ENCODE measurements around the gene BCS1L. TPM values are rescaled to one million over a fixed set of nuclear protein-coding genes. Genes with fewer than 3 reads are reported as not detected.

BCS1L gene, protein sequence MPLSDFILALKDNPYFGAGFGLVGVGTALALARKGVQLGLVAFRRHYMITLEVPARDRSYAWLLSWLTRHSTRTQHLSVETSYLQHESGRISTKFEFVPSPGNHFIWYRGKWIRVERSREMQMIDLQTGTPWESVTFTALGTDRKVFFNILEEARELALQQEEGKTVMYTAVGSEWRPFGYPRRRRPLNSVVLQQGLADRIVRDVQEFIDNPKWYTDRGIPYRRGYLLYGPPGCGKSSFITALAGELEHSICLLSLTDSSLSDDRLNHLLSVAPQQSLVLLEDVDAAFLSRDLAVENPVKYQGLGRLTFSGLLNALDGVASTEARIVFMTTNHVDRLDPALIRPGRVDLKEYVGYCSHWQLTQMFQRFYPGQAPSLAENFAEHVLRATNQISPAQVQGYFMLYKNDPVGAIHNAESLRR
- 10 to 100 TPM; 40.3 to 51.3 (median 42.8) TPM for total RNA-seq

DNA sequence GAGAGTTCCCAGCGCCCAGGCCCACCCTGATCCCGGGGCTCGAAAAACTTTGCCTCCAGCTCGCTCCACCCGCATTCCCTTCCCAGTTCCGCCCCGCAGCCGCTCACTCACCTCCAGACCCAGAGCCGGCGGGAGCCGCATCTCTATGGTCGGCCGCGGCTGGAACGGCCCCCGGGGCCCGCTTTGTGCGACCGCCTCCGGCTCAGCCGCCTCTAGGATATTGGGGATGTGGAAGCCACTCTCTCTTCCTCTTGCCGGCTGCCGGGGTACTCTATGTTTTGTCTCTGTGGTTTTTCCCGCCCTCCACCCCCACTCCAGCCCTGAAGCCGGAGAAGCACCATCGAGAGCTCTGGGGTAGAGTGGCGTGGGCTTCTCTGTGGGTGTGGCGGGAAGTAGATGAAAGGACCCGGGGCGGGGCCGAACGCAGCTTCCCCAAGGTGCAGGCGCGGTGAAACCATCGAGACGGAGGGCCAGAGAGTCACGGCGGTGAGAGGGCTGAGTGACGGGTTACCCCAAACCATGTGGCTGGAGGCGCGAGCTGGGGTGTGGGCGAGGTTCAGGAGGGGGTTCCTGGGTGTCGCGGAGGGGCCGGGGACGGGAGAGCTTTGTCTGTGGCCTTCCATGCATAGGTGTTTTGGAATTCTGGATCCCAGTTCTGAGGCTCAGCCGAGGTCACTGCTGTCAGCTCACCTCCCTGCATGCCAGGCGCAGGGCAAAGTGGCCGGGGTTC is at the start of gene BCS1L, which contains the start of gene ZNF142:
Gene BCS1L (plus strand): TSS at position 426 of the 730 bp plus-strand sequence. CDS start 1,305 bp downstream, outside the sequence.
Gene ZNF142 (minus strand): TSS at position 366 of the 730 bp plus-strand sequence. CDS start 3,194 bp downstream, outside the sequence.
- in situ Hi-C loops (cut with MboI; ENCODE audit: low pct_ligation_motif_present in 1 of 4, low pct_unique_long_range_greater_than_20kb in 1 of 4, low sequenced_read_pairs in 3 of 4): no loop called here
- TF ChIP-seq, protein P1, sequence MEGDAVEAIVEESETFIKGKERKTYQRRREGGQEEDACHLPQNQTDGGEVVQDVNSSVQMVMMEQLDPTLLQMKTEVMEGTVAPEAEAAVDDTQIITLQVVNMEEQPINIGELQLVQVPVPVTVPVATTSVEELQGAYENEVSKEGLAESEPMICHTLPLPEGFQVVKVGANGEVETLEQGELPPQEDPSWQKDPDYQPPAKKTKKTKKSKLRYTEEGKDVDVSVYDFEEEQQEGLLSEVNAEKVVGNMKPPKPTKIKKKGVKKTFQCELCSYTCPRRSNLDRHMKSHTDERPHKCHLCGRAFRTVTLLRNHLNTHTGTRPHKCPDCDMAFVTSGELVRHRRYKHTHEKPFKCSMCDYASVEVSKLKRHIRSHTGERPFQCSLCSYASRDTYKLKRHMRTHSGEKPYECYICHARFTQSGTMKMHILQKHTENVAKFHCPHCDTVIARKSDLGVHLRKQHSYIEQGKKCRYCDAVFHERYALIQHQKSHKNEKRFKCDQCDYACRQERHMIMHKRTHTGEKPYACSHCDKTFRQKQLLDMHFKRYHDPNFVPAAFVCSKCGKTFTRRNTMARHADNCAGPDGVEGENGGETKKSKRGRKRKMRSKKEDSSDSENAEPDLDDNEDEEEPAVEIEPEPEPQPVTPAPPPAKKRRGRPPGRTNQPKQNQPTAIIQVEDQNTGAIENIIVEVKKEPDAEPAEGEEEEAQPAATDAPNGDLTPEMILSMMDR (IDR thresholded peaks at IDR 0.05): no peak
- TF ChIP-seq POLR2A (IDR thresholded peaks at IDR 0.05): peak; percentile 62
- TF ChIP-seq POLR2AphosphoS5 (IDR thresholded peaks at IDR 0.05): peak; percentile 60 to 82 (median 69)
- TF ChIP-seq EP300 (IDR thresholded peaks at IDR 0.05; ENCODE audit: low read depth): no peak
- intact Hi-C loops (cut with DNase I; ENCODE audit: low total_unique reads): no loop called here
- no peaks in the 10 kb centered on the region for H3K27me3 ChIP-seq
- 0% methylated on average over 43 of the region's 49 CpGs; no CpG with 5 or more reads in 1 of the 2 donors for WGBS, 2 donors (ENCODE audit: low coverage in 1 of 2)
- peaks cover 0 to 23% (median 8%) of the 10 kb centered on the region in 4 donors for H3K36me3 ChIP-seq
- peak within 1 kb of the TSS; percentile 79 to 88 (median 82) for H3K27ac ChIP-seq
- H3K4me1 ChIP-seq: peaks cover 14 to 21% (median 17%) of the 10 kb centered on the region in 4 donors
- peak within 1 kb of the TSS; percentile 59 to 98 (median 71) for H3K4me3 ChIP-seq
- no peaks in the 10 kb centered on the region for H3K9me3 ChIP-seq
- peak; percentile 95 for DNase-seq

DNA sequence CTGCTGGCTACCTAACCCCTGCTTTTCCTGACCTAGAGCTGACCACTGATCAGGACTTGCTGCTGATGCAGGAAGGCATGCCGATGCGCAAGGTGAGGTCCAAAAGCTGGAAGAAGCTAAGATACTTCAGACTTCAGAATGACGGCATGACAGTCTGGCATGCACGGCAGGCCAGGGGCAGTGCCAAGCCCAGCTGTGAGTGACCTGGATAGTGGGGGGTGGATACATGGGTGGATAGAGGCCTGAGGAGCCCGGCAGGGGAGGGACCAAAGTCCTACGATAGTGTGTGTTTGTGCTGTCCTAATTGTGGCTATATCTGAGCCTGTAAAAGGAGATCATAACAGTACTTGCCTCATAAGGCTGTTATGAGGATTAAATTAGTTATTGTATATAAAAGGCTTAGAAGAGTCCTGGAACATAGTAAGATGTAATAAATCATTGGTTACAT is 43.6 kb upstream of the BCS1L start:
- WGBS, 2 donors (ENCODE audit: low coverage in 1 of 2): 60% methylated on average over 6 of the region's 6 CpGs; no CpG with 5 or more reads in 1 of the 2 donors
- no peak for TF ChIP-seq EP300 (IDR thresholded peaks at IDR 0.05; ENCODE audit: low read depth)
- no peak for TF ChIP-seq POLR2A (IDR thresholded peaks at IDR 0.05)
- peak in 2 of 3 donors; percentile 24 to 48 for TF ChIP-seq POLR2AphosphoS5 (IDR thresholded peaks at IDR 0.05)
- TF ChIP-seq, protein P1 (IDR thresholded peaks at IDR 0.05): no peak
- in situ Hi-C loops (cut with MboI; ENCODE audit: low pct_ligation_motif_present in 1 of 4, low pct_unique_long_range_greater_than_20kb in 1 of 4, low sequenced_read_pairs in 3 of 4) (no loop called here), intact Hi-C loops (cut with DNase I; ENCODE audit: low total_unique reads) (no loop called here)
- Histone ChIP-seq H3K27ac (peak overlapping the region; percentile 10 to 63 (median 50)), H3K36me3 (no peaks in the 10 kb centered on the region), H3K4me3 (no peak overlapping the region), H3K4me1 (peaks cover 0 to 15% (median 2%) of the 10 kb centered on the region in 4 donors), H3K9me3 (no peaks in the 10 kb centered on the region), H3K27me3 (no peaks in the 10 kb centered on the region)
- DNase-seq: peak; percentile 53

DNA sequence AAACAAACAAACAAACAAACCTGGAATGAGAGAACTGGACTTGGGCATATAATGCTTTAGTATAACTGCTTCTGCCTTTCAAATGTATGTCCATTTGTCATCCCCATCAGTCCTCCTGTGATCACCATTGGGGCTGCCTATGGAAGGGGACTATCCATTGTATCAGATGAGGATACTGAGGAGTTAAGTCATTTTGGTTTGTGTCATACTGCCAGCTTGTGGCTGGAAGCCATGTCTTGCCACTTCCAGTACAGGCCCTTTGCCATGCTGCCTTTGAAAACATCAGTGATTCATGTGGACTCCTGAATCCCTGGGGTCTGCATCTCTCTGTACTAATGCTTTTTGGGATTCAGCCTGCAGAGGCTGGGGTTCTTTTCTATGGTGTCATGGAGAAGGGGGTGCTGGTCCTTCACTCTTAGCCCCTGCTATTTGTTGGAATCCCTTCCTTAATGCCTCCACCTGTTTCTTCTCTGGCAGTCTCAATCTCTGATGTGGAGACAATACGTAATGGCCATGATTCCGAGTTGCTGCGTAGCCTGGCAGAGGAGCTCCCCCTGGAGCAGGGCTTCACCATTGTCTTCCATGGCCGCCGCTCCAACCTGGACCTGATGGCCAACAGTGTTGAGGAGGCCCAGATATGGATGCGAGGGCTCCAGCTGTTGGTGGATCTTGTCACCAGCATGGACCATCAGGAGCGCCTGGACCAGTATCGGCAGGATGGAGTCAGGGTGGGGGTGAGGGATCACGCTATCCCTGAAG is 41.2 kb upstream of the BCS1L start:
- no peak for TF ChIP-seq EP300 (IDR thresholded peaks at IDR 0.05; ENCODE audit: low read depth)
- TF ChIP-seq, protein P1 (IDR thresholded peaks at IDR 0.05): no peak
- no peak for TF ChIP-seq POLR2AphosphoS5 (IDR thresholded peaks at IDR 0.05)
- no peak for TF ChIP-seq POLR2A (IDR thresholded peaks at IDR 0.05)
- no peaks in the 10 kb centered on the region for H3K27me3 ChIP-seq
- WGBS, 2 donors (ENCODE audit: low coverage in 1 of 2): 95% methylated on average over 9 of the region's 9 CpGs; no CpG with 5 or more reads in 1 of the 2 donors
- H3K9me3 ChIP-seq: no peaks in the 10 kb centered on the region
- no peak overlapping the region for H3K4me3 ChIP-seq
- no peak overlapping the region for H3K27ac ChIP-seq
- no peaks in the 10 kb centered on the region for H3K36me3 ChIP-seq
- in situ Hi-C loops (cut with MboI; ENCODE audit: low pct_ligation_motif_present in 1 of 4, low pct_unique_long_range_greater_than_20kb in 1 of 4, low sequenced_read_pairs in 3 of 4): no loop called here
- intact Hi-C loops (cut with DNase I; ENCODE audit: low total_unique reads): no loop called here
- peaks cover 0 to 17% (median 2%) of the 10 kb centered on the region in 4 donors for H3K4me1 ChIP-seq
- DNase-seq: no peak
